A549 (cell line): ENCODE data around the gene SLC11A1. TPM values are rescaled to one million over a fixed set of nuclear protein-coding genes. Genes with fewer than 3 reads are reported as not detected.

Experiments
- ATAC-seq, 2 experiments: fragments of 200-7000 bp in 1 of 2; fragments of >200 bp in 1 of 2; cut with Nextera tagmentation in 1 of 2; cut with Tn5 transposase in 1 of 2; 3 replicates each; pipeline versions ENCODE4 v1.8.0 to v1.9.1; 2018 to 2020; ENCODE audit warnings: mild to moderate bottlenecking in 1 of 2, moderate library complexity in 1 of 2
- CTCF ChIA-PET: fragments of 300-600 bp; sonication (Branson Sonifier 250); formaldehyde crosslinking; extraction: SDS; loops from one replicate; lab custom pipeline; 2021; ENCODE audit warnings: antibody characterized with exemption, inconsistent platforms; lab: Yijun Ruan, JAX
- POLR2A ChIA-PET: fragments of 350-600 bp; formaldehyde crosslinking; extraction: SDS; loops from one replicate; lab custom pipeline; 2021; ENCODE audit warnings: antibody characterized with exemption, inconsistent platforms; lab: Yijun Ruan, JAX
- DNase-seq, 2 experiments: peaks; one replicate each; pipeline versions ENCODE4 v3.0.0 to v3.0.0-alpha.2; 2011 to 2016; ENCODE audit warnings: low read depth in 1 of 2, low spot score in 1 of 2
- FAIRE-seq: peaks from 2 replicates; lab custom pipeline; 2011; peaks lifted over from hg19 to GRCh38; lab: Jason Lieb, UNC
- H3K27ac ChIP-seq, 2 experiments: fragments of >200 bp; sonication (Bioruptor Twin); formaldehyde crosslinking; 3 replicates each; pipeline ENCODE4 v1.5.1; 2016 to 2017
- H3K4me1 ChIP-seq: fragments of >200 bp; sonication (Bioruptor Twin); formaldehyde crosslinking; 3 replicates; pipeline ENCODE4 v1.6.1; 2016
- H3K4me2 ChIP-seq: fragments of >200 bp; sonication (Bioruptor Twin); formaldehyde crosslinking; 3 replicates; pipeline ENCODE4 v1.6.1; 2016
- H3K4me3 ChIP-seq: fragments of >200 bp; sonication (Bioruptor Twin); formaldehyde crosslinking; 3 replicates; pipeline ENCODE4 v1.5.1; 2016
- H3K9me3 ChIP-seq: fragments of >200 bp; sonication (Bioruptor Twin); formaldehyde crosslinking; 3 replicates; pipeline ENCODE4 v1.6.1; 2016
- BCL3 ChIP-seq: fragments of >200 bp; sonication (Bioruptor Twin); formaldehyde crosslinking; IDR thresholded peaks from 3 replicates; pipeline ENCODE4 v1.6.1; 2016
- CBX8 ChIP-seq: fragments of 200-600 bp; sonication (generic); IDR thresholded peaks from 2 replicates; pipeline ENCODE4 v1.6.1; 2016
- CHD2 ChIP-seq: fragments of 150-350 bp; IDR thresholded peaks from 2 replicates; pipeline ENCODE4 v1.6.1; 2014; ENCODE audit warnings: low read length; ENCODE audit not compliant: partially characterized antibody
- CHD4 ChIP-seq: fragments of 200-600 bp; sonication (generic); IDR thresholded peaks from 2 replicates; pipeline ENCODE4 v1.6.1; 2016; ENCODE audit warnings: antibody characterized with exemption, mild to moderate bottlenecking, borderline replicate concordance
- ELK1 ChIP-seq: fragments of 150-350 bp; IDR thresholded peaks from 2 replicates; pipeline ENCODE4 v1.6.1; 2014; ENCODE audit warnings: low read depth, mild to moderate bottlenecking, low read length
- ESRRA ChIP-seq: fragments of 150-350 bp; IDR thresholded peaks from 2 replicates; pipeline ENCODE4 v1.6.1; 2014; ENCODE audit warnings: mild to moderate bottlenecking, low read length, borderline replicate concordance
- FOSL2 ChIP-seq, 2 experiments: fragments of 450-650 bp in 1 of 2; fragments of >200 bp in 1 of 2; sonication (Bioruptor Twin) in 1 of 2; formaldehyde crosslinking; IDR thresholded peaks; 2 replicates each; pipeline versions ENCODE4 v1.5.0 to v1.6.1; 2016 to 2020; ENCODE audit warnings: mild to moderate bottlenecking in 1 of 2, moderate library complexity in 1 of 2
- HDAC2 ChIP-seq: fragments of 200-600 bp; sonication (generic); IDR thresholded peaks from 2 replicates; pipeline ENCODE4 v1.6.1; 2016
- HES2 ChIP-seq: fragments of >200 bp; sonication (Bioruptor Twin); formaldehyde crosslinking; IDR thresholded peaks from 2 replicates; pipeline ENCODE4 v1.6.1; 2016
- JUNB ChIP-seq: fragments of >200 bp; sonication (Bioruptor Twin); formaldehyde crosslinking; IDR thresholded peaks from 2 replicates; pipeline ENCODE4 v1.6.1; 2016
- NFE2L2 ChIP-seq: fragments of 150-350 bp; conservative IDR thresholded peaks from 2 replicates; pipeline ENCODE4 v1.6.1; 2014; ENCODE audit warnings: low read length
- PHF8 ChIP-seq: fragments of 200-600 bp; sonication (generic); IDR thresholded peaks from 2 replicates; pipeline ENCODE4 v1.6.1; 2016; ENCODE audit warnings: low read depth, mild to moderate bottlenecking, antibody characterized with exemption, moderate library complexity, borderline replicate concordance
- POLR2A ChIP-seq: IDR thresholded peaks from 2 replicates; pipeline ENCODE4 v1.6.1; 2012; ENCODE audit warnings: mild to moderate bottlenecking, low read length
- RAD21 ChIP-seq, 2 experiments: fragments of >200 bp in 1 of 2; sonication (Bioruptor Twin) in 1 of 2; formaldehyde crosslinking in 1 of 2; IDR thresholded peaks in 1 of 2; conservative IDR thresholded peaks in 1 of 2; 2 replicates in 1 of 2; 3 replicates in 1 of 2; pipeline ENCODE4 v1.6.1; 2012 to 2018; ENCODE audit warnings: inconsistent platforms in 1 of 2
- RARB ChIP-seq: fragments of 250-450 bp; sonication (Bioruptor Pico); IDR thresholded peaks from 2 replicates; pipeline ENCODE4 v1.8.0; 2021; ENCODE audit warnings: mild to moderate bottlenecking, moderate library complexity
- RFX5 ChIP-seq: fragments of 450-650 bp; IDR thresholded peaks from 2 replicates; pipeline ENCODE4 v1.7.1; 2014; ENCODE audit warnings: antibody characterized with exemption, mild to moderate bottlenecking, moderate library complexity
- TP53 ChIP-seq: fragments of 250-450 bp; sonication (Bioruptor Pico); IDR thresholded peaks from 2 replicates; pipeline ENCODE4 v1.5.0; 2021; ENCODE audit warnings: mild to moderate bottlenecking, moderate library complexity
- USF2 ChIP-seq: fragments of 450-650 bp; IDR thresholded peaks from 2 replicates; pipeline ENCODE4 v1.6.1; 2014; ENCODE audit warnings: antibody characterized with exemption
- WGBS: methylation state at CpG from one replicate; pipeline ENCODE4 v1.1.6; 2017; ENCODE audit errors: missing lambda C conversion rate; 5-methylcytosine and 5-hydroxymethylcytosine counted together
- polyA plus RNA-seq, 4 experiments: library from polyadenylated mRNA; depleted of rRNA in 3 of 4; stranded (reverse); fragments of >200 nt; fragmentation: RNase III in 1 of 4; extraction: RNeasy Plus Mini Kit Qiagen cat#74134 plus additional on column Dnase treatment in 1 of 4; gene quantifications; 2 replicates in 3 of 4; 3 replicates in 1 of 4; pipeline ENCODE4 v1.2.3, GENCODE V29; 2011 to 2017

The SLC11A1 gene
- polyA plus RNA-seq, 2 of the 4 experiments (the other 2 are of a cell fraction), result 0.18 to 0.52 TPM

- no peak overlapping the region for H3K4me3 ChIP-seq
- H3K4me1 ChIP-seq, result no peaks in the 10 kb centered on the region
- H3K4me2 ChIP-seq, result no peak overlapping the region
- FAIRE-seq (no peak), ATAC-seq (no peak), DNase-seq (no peak)
- CTCF ChIA-PET, result interaction anchor here (1.1 to 3.5 kb wide), 4 partner anchors 14 to 50 kb away, joined by 3 to 14 read pairs (median 6); partner anchors contain the start of gene CATIP
- H3K9me3 ChIP-seq, result no peaks in the 10 kb centered on the region
- WGBS, result 94% methylated on average over 5 of the region's 5 CpGs
- TF ChIP-seq CBX8, result no peak
- POLR2A ChIA-PET, result interaction anchor here (0.6 kb wide), 1 partner anchor 19 kb away, joined by 3 read pairs; no protein-coding TSS in a partner anchor
- H3K27ac ChIP-seq, result no peak overlapping the region
Measured at GRCh38 chr2:218342837-218343236, 39.2 kb upstream of the SLC11A1 start.

- no peak for FAIRE-seq
- CTCF ChIA-PET, result interaction anchor here (1.4 to 3.4 kb wide), 3 partner anchors 10 to 51 kb away, joined by 3 to 14 read pairs (median 4); partner anchors contain the start of gene CATIP
Measured at GRCh38 chr2:218343591-218343990, 38.5 kb upstream of the SLC11A1 start.

GRCh38 chr2:218344090-218344754 lies 37.9 kb upstream of the SLC11A1 start:
- POLR2A ChIA-PET, result no interaction called here
- Histone ChIP-seq H3K27ac (no peak overlapping the region), H3K9me3 (no peaks in the 10 kb centered on the region), H3K4me3 (no peak overlapping the region), H3K4me1 (no peaks in the 10 kb centered on the region), H3K4me2 (no peak overlapping the region)
- TF ChIP-seq ESRRA, result no peak
- TF ChIP-seq POLR2A, result no peak
- TF ChIP-seq HES2, result no peak
- TF ChIP-seq PHF8, result no peak
- no peak for TF ChIP-seq USF2
- TF ChIP-seq RARB (CRISPR knock-in tag), result no peak
- TF ChIP-seq TP53, result no peak
- no peak for TF ChIP-seq JUNB
- TF ChIP-seq HDAC2, result no peak
- TF ChIP-seq CBX8, result no peak
- no peak for TF ChIP-seq ELK1
- TF ChIP-seq FOSL2 (IDR thresholded peaks at IDR 0.05), result no peak
- no peak for TF ChIP-seq FOSL2 (CRISPR knock-in tag; IDR thresholded peaks at IDR 0.05)
- TF ChIP-seq BCL3, result no peak
- TF ChIP-seq RFX5, result no peak
- TF ChIP-seq NFE2L2, result no peak
- no peak for TF ChIP-seq CHD2
- TF ChIP-seq RAD21 (conservative IDR thresholded peaks at IDR 0.05 in 1 of 2, IDR thresholded peaks at IDR 0.05 in 1 of 2), result no peak
- ATAC-seq (no peak), FAIRE-seq (no peak), DNase-seq (no peak)
- CTCF ChIA-PET, result interaction anchor here (0.9 to 3.4 kb wide), 4 partner anchors 9 to 52 kb away, joined by 3 to 14 read pairs (median 4); partner anchors contain the start of gene CATIP
- WGBS, result 93% methylated on average over 12 of the region's 12 CpGs

More at GRCh38 chr2:218343591-218343990, 38.5 kb upstream of the SLC11A1 start:
- Histone ChIP-seq H3K9me3 (no peaks in the 10 kb centered on the region), H3K4me1 (no peaks in the 10 kb centered on the region), H3K27ac (no peak overlapping the region; a peak in 1 of 6 replicates), H3K4me3 (no peak overlapping the region), H3K4me2 (no peak overlapping the region)
- POLR2A ChIA-PET, result no interaction called here
- no peak for TF ChIP-seq CHD4
- TF ChIP-seq POLR2A, result no peak
- TF ChIP-seq JUNB, result no peak
- DNase-seq (no peak), ATAC-seq (peak; percentile 27 to 44; a peak in 3 of 6 replicates)
- WGBS, result 69% methylated on average over 3 of the region's 3 CpGs
